H1 (cell line): ENCODE measurements around the gene MMP25. TPM values are rescaled to one million over a fixed set of nuclear protein-coding genes. Genes with fewer than 3 reads are reported as not detected.

Experiments used
- BACH1 ChIP-seq: IDR thresholded peaks from 2 replicates; pipeline ENCODE4 v1.6.1; 2012; ENCODE audit warnings: low read length, improper control_type of control experiment
- CHD1 ChIP-seq: IDR thresholded peaks from 2 replicates; pipeline ENCODE4 v1.6.1; 2012; ENCODE audit warnings: low read depth, low read length, improper control_type of control experiment
- CTBP2 ChIP-seq: IDR thresholded peaks from 2 replicates; pipeline ENCODE4 v1.7.0; 2011; ENCODE audit warnings: borderline replicate concordance, mild to moderate bottlenecking, moderate library complexity, mixed read lengths, low read length; ENCODE audit not compliant: insufficient read depth, insufficient read length
- MAX ChIP-seq: IDR thresholded peaks from 2 replicates; pipeline ENCODE4 v1.6.1; 2012; ENCODE audit warnings: inconsistent platforms
- NRF1 ChIP-seq: IDR thresholded peaks from 2 replicates; pipeline ENCODE4 v1.6.1; 2011; ENCODE audit warnings: mild to moderate bottlenecking, low read depth, low read length, improper control_type of control experiment
- PHF8 ChIP-seq: fragments of 200-600 bp; sonication (generic); conservative IDR thresholded peaks from 2 replicates; pipeline ENCODE4 v1.7.1; 2012; ENCODE audit warnings: low read depth, mild to moderate bottlenecking, inconsistent platforms, low read length, moderate library complexity
- POU5F1 ChIP-seq: IDR thresholded peaks from 2 replicates; pipeline ENCODE4 v1.6.1; 2011; ENCODE audit warnings: low read depth, mild to moderate bottlenecking, low read length, moderate library complexity
- SAP30 ChIP-seq: fragments of 300-600 bp; sonication (generic); IDR thresholded peaks from 2 replicates; pipeline ENCODE4 v1.7.1; 2012; ENCODE audit warnings: low read length, moderate library complexity, mild to moderate bottlenecking, inconsistent platforms; ENCODE audit not compliant: insufficient read depth, insufficient replicate concordance
- SIRT6 ChIP-seq: IDR thresholded peaks from one replicate; pipeline ENCODE4 v1.7.1; 2012; ENCODE audit warnings: low read length, inconsistent platforms
- SRF ChIP-seq: IDR thresholded peaks from 2 replicates; pipeline ENCODE4 v1.6.1; 2011; ENCODE audit warnings: mild to moderate bottlenecking, low read depth, low read length, moderate library complexity
- SUZ12 ChIP-seq: fragments of 200-600 bp; sonication (generic); IDR thresholded peaks from 2 replicates; pipeline ENCODE4 v1.6.1; 2012; ENCODE audit warnings: mild to moderate bottlenecking, inconsistent platforms, low read length, moderate library complexity, mixed read lengths
- TAF7 ChIP-seq: optimal IDR thresholded peaks from 2 replicates; pipeline ENCODE3; 2011; ENCODE audit warnings: low read depth, mild to moderate bottlenecking, inconsistent platforms, low read length, moderate library complexity, borderline replicate concordance
- TBP ChIP-seq: IDR thresholded peaks from 2 replicates; pipeline ENCODE4 v1.6.1; 2011; ENCODE audit warnings: low read depth, low read length, improper control_type of control experiment
- TEAD4 ChIP-seq: IDR thresholded peaks from 2 replicates; pipeline ENCODE4 v1.6.1; 2012; ENCODE audit warnings: low read depth, low read length, inconsistent platforms, mixed read lengths
- ZNF274 ChIP-seq: IDR thresholded peaks from 2 replicates; pipeline ENCODE4 v1.7.0; 2012; ENCODE audit warnings: low read length, borderline replicate concordance; ENCODE audit errors: extremely low read depth
- polyA plus RNA-seq, 7 experiments: library from polyadenylated mRNA; depleted of rRNA in 3 of 7; stranded (reverse) in 5 of 7; unstranded in 2 of 7; fragments of >200 nt in 5 of 7; fragments of 200-250 nt in 2 of 7; gene quantifications; 1 replicate in 5 of 7; 2 replicates in 1 of 7; 4 replicates in 1 of 7; pipeline versions ENCODE4 v1.2.1 to v1.2.3, GENCODE V29; 2011 to 2013; ENCODE audit warnings: missing spikeins in 2 of 7, mixed read lengths in 2 of 7
- total RNA-seq: library from RNA; stranded (reverse); fragmentation: NEBNext Ultra II Directional; extraction: Animal tissue kit (Norgen Biotek cat#: 25700); gene quantifications from 2 replicates; pipeline ENCODE4 v1.2.1, GENCODE V29; 2021

MMP25 gene
- total and polyA plus RNA-seq, 2 of the 8 experiments (the other 6 are each of a cell fraction or from before 2014, with no cell fraction given), result 7.7 to 26.7 TPM

GRCh38 chr16:3045758-3046640, at the start of gene MMP25 (continued):
- no peak for TF ChIP-seq SIRT6
- TF ChIP-seq SRF, result no peak
- no peak for TF ChIP-seq ZNF274
- peak; percentile 0; the same call in 1 of the 2 replicates for TF ChIP-seq BACH1
- TF ChIP-seq NRF1, result no peak
- TF ChIP-seq CTBP2, result no peak
- TF ChIP-seq CHD1, result no peak
- TF ChIP-seq POU5F1, result no peak
- no peak for TF ChIP-seq TEAD4
- TF ChIP-seq SAP30, result no peak
- no peak for TF ChIP-seq SUZ12
- TF ChIP-seq TAF7, result no peak
- TF ChIP-seq TBP, result peak; percentile 18; the same call in 1 of the 2 replicates
- TF ChIP-seq MAX, result peak; percentile 60; the same call in 1 of the 2 replicates
- peak; percentile 37; the same call in 1 of the 2 replicates for TF ChIP-seq PHF8
